Measurements from ENCODE around the gene VPS9D1. TPM values are rescaled to one million over a fixed set of nuclear protein-coding genes. Genes with fewer than 3 reads are reported as not detected.
"Not testable (repeated sequence)": the region's sequence is repeated elsewhere in the genome, so short reads cannot be mapped to it uniquely, and the experiment has no call there.

VPS9D1 gene
- total RNA-seq, 1 donor from 2014 or later = 12.6 TPM

DNA sequence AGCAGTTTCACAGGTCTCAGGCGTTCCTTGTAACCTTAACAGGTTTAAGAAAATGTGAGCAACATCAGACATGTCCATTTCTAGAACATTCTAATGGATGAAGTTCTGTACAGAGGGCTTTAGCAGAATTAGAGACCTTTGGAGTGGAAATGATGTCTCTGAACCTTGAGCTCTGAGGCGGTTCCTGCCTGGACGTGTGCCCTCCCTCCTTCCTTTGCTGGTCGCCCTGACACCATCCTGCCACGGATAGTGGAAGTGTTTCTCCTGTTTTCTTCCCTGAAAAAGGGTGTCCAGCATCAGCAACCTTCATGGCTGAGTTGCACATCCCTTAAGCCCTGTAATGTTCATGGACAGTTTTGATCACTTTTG lies 51.9 kb downstream of the VPS9D1 start:
- no peaks in the 10 kb centered on the region for H3K27me3 ChIP-seq (ENCODE audit: low read depth)
- H3K9me3 ChIP-seq (replicated peaks) = peaks cover 6% of the 10 kb centered on the region
- H3K4me1 ChIP-seq = no peaks in the 10 kb centered on the region
- H3K36me3 ChIP-seq = peaks cover 5% of the 10 kb centered on the region
- TF ChIP-seq, protein P1, sequence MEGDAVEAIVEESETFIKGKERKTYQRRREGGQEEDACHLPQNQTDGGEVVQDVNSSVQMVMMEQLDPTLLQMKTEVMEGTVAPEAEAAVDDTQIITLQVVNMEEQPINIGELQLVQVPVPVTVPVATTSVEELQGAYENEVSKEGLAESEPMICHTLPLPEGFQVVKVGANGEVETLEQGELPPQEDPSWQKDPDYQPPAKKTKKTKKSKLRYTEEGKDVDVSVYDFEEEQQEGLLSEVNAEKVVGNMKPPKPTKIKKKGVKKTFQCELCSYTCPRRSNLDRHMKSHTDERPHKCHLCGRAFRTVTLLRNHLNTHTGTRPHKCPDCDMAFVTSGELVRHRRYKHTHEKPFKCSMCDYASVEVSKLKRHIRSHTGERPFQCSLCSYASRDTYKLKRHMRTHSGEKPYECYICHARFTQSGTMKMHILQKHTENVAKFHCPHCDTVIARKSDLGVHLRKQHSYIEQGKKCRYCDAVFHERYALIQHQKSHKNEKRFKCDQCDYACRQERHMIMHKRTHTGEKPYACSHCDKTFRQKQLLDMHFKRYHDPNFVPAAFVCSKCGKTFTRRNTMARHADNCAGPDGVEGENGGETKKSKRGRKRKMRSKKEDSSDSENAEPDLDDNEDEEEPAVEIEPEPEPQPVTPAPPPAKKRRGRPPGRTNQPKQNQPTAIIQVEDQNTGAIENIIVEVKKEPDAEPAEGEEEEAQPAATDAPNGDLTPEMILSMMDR (IDR thresholded peaks at IDR 0.05; ENCODE audit: borderline replicate concordance) = no peak
- no peak overlapping the region for H3K4me3 ChIP-seq
- H3K27ac ChIP-seq (replicated peaks) = no peak overlapping the region
- no peak for DNase-seq
- intact Hi-C loops (cut with micrococcal nuclease) = no loop called here

DNA sequence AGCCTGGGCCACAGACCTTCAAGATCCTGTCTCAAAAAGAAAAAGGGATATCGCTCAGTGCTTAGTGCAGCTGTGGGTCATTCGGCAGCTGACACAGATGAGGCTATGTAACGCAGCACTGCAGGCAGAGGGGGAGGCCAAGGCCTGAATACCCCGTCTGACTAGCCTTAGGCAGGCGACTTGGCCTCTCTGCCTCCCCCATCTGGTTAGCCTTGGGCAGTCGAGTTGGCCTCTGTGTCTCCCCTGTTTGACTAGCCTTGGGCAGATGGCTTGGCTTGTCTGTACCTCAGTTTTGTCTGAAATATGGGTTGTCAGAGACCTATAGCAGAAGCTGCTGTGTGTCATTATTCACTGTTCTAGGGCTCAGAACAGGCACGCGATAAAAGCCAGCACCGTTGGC lies 53.1 kb downstream of the VPS9D1 start:
- Histone ChIP-seq H3K36me3 (peaks cover 8% of the 10 kb centered on the region), H3K9me3 (replicated peaks) (peaks cover 6% of the 10 kb centered on the region), H3K4me1 (no peaks in the 10 kb centered on the region), H3K4me3 (no peak overlapping the region), H3K27ac (replicated peaks) (no peak overlapping the region), H3K27me3 (ENCODE audit: low read depth) (no peaks in the 10 kb centered on the region)
- intact Hi-C loops (cut with micrococcal nuclease) = no loop called here
- TF ChIP-seq, protein P1 (IDR thresholded peaks at IDR 0.05; ENCODE audit: borderline replicate concordance) = no peak
- no peak for DNase-seq

DNA sequence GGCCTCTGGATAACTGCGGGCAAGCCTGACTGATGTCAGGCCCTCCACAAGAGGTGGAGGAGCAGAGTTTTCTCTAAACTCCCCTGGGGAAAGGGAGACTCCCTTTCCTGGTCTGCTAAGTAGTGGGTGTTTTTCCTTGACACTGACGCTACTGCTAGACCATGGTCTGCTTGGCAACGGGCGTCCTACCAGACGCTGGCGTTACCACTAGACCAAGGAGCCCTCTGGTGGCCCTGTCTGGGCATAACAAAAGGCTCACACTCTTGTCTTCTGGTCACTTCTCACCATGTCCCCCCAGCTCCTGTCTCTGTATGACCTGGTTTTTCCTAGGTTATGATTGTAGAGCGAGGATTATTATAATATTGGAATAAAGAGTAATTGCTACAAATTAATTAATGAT lies 53.7 kb downstream of the VPS9D1 start:
- H3K27me3 ChIP-seq (ENCODE audit: low read depth); H3K36me3 ChIP-seq; H3K4me1 ChIP-seq; intact Hi-C loops (cut with micrococcal nuclease); H3K4me3 ChIP-seq; DNase-seq; H3K9me3 ChIP-seq (replicated peaks); H3K27ac ChIP-seq (replicated peaks): not testable (repeated sequence)

DNA sequence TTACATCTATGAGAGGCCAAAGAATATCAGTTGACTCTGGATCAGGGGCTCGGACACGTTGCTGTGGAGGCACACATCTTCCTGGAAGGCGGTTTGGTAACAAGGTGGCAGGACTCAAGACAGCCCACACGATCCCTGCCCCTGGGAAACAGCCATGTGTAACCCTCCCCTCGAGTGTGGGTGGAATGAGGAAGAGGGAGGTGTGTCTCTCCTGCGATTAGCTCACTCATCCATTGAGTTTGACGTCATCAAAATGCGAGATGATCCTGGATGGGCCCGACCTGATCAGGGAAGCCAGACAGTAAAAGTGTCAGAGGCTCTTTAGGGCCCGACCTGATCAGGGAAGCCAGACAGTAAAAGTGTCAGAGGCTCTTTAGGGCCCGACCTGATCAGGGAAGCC lies 56.5 kb downstream of the VPS9D1 start:
- H3K9me3 ChIP-seq (replicated peaks); H3K27me3 ChIP-seq (ENCODE audit: low read depth); H3K4me3 ChIP-seq; intact Hi-C loops (cut with micrococcal nuclease); DNase-seq; H3K27ac ChIP-seq (replicated peaks): not testable (repeated sequence)
- peaks cover 10% of the 10 kb centered on the region for H3K4me1 ChIP-seq
- peaks cover 22% of the 10 kb centered on the region for H3K36me3 ChIP-seq

DNA sequence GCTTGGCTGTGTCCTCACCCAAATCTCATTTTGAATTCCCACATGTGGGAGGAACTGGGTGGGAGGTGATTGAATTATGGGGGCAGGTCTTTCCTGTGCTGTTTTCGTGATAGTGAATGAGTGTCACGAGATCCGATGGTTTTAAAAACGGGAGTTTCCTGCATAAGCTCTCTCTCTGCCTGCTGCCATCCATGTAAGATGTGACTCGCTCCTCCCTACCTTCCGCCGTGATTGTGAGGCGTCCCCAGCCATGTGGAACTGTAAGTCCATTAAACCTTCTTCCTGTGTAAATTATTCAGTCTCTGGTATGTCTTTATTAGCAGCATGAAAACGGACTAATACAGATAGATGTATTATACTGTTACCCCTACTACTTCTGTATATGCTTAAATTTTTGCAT lies 59.5 kb downstream of the VPS9D1 start:
- intact Hi-C loops (cut with micrococcal nuclease) = no loop called here
- Histone ChIP-seq H3K4me3 (no peak overlapping the region), H3K36me3 (peaks cover 22% of the 10 kb centered on the region), H3K9me3 (replicated peaks) (no peaks in the 10 kb centered on the region), H3K4me1 (peaks cover 39% of the 10 kb centered on the region), H3K27ac (replicated peaks) (no peak overlapping the region), H3K27me3 (ENCODE audit: low read depth) (no peaks in the 10 kb centered on the region)
- TF ChIP-seq, protein P1 (IDR thresholded peaks at IDR 0.05; ENCODE audit: borderline replicate concordance) = no peak
- DNase-seq = no peak

DNA sequence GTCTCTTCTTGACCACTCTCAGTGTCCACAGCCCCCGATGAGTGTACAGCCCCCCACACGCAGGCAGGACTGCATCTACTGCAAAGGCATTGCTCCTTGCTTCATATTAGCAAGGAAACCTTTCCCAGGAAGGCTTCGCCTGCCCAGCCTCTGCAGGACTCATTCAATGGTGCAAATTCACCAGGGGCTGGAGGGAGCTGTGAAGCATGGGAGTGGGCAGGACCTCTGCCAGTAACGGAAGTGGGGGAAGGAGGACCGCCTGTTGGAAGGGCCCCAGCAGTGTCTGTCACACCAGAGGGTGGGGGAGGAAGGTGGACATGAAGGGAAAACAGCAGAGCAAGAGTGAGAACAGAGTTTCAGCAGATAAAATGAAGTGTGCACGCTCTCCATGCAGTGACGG lies 60.6 kb downstream of the VPS9D1 start:
- intact Hi-C loops (cut with micrococcal nuclease) = no loop called here
- DNase-seq = no peak
- TF ChIP-seq, protein P1 (IDR thresholded peaks at IDR 0.05; ENCODE audit: borderline replicate concordance) = no peak

More for the DNA sequence above, 60.6 kb downstream of the VPS9D1 start:
- Histone ChIP-seq H3K27me3 (ENCODE audit: low read depth) (no peaks in the 10 kb centered on the region), H3K36me3 (peaks cover 22% of the 10 kb centered on the region), H3K27ac (replicated peaks) (no peak overlapping the region), H3K4me3 (no peak overlapping the region), H3K9me3 (replicated peaks) (no peaks in the 10 kb centered on the region), H3K4me1 (peaks cover 41% of the 10 kb centered on the region)

All from left ventricle myocardium inferior (tissue), 1 donor.